SK-N-SH (cell line): ENCODE measurements around the gene PDZD2. TPM values are rescaled to one million over a fixed set of nuclear protein-coding genes. Genes with fewer than 3 reads are reported as not detected.

Experiments
- CTCF ChIA-PET: fragments of 300-600, 350-600 bp; formaldehyde crosslinking; extraction: SDS; loops from one replicate; lab custom pipeline; 2021; lab: Yijun Ruan, JAX
- POLR2A ChIA-PET: fragments of 350-600 bp; sonication (Branson Sonifier 250); formaldehyde crosslinking; extraction: SDS; loops from one replicate; lab custom pipeline; 2020; ENCODE audit warnings: antibody characterized with exemption, inconsistent platforms; lab: Yijun Ruan, JAX
- DNase-seq: peaks from one replicate; pipeline ENCODE4 v3.0.0; 2012
- H2AFZ ChIP-seq: fragments of 200-600 bp; sonication (generic); 2 replicates; pipeline ENCODE4 v1.8.1; 2016; ENCODE audit warnings: antibody characterized with exemption, mild to moderate bottlenecking, low read depth
- H3F3A ChIP-seq: fragments of 200-600 bp; sonication (generic); replicated peaks from 2 replicates; pipeline ENCODE3; 2016; ENCODE audit warnings: antibody characterized with exemption, mild to moderate bottlenecking; ENCODE audit not compliant: insufficient read depth
- H3K27ac ChIP-seq, 2 experiments: fragments of 200-500 bp in 1 of 2; fragments of 200-600 bp in 1 of 2; sonication (Bioruptor generic) in 1 of 2; sonication (generic), shearing (Covaris generic) in 1 of 2; 2 replicates each; pipeline versions ENCODE4 v1.5.1 to v1.6.1; 2014 to 2016; ENCODE audit warnings: low read depth in 2 of 2, inconsistent platforms in 1 of 2, low read length in 1 of 2, mild to moderate bottlenecking in 1 of 2, mixed read lengths in 1 of 2
- H3K27me3 ChIP-seq: fragments of 200-600 bp; sonication (generic), shearing (Covaris generic); 2 replicates; pipeline ENCODE4 v1.6.1; 2016; ENCODE audit warnings: mixed run types; ENCODE audit not compliant: insufficient read depth
- H3K36me3 ChIP-seq, 2 experiments: fragments of 200-500 bp in 1 of 2; fragments of 200-600 bp in 1 of 2; sonication (Bioruptor generic) in 1 of 2; sonication (generic) in 1 of 2; replicated peaks in 1 of 2; 2 replicates each; pipeline versions ENCODE3 to v1.5.1; 2014 to 2016; ENCODE audit warnings: low read length in 1 of 2, mild to moderate bottlenecking in 1 of 2; ENCODE audit not compliant: insufficient read depth in 2 of 2, control insufficient read depth in 1 of 2
- H3K4me1 ChIP-seq, 2 experiments: fragments of 200-500 bp in 1 of 2; fragments of 200-600 bp in 1 of 2; sonication (Bioruptor generic) in 1 of 2; sonication (generic), shearing (Covaris generic) in 1 of 2; 2 replicates each; pipeline versions ENCODE4 v1.5.1 to v1.6.1; 2014 to 2016; ENCODE audit warnings: low read depth in 1 of 2, low read length in 1 of 2, mixed run types in 1 of 2; ENCODE audit not compliant: insufficient read depth in 2 of 2, control insufficient read depth in 1 of 2
- H3K4me2 ChIP-seq: fragments of 200-600 bp; sonication (generic), shearing (Covaris generic); 2 replicates; pipeline ENCODE4 v1.6.1; 2017; ENCODE audit warnings: mixed run types
- H3K4me3 ChIP-seq, 2 experiments: fragments of 200-500 bp in 1 of 2; fragments of 200-600 bp in 1 of 2; sonication (Bioruptor generic) in 1 of 2; sonication (generic), shearing (Covaris generic) in 1 of 2; 2 replicates each; pipeline versions ENCODE4 v1.5.1 to v1.8.1; 2014 to 2016; ENCODE audit warnings: low read depth in 2 of 2, inconsistent platforms in 1 of 2, low read length in 1 of 2, mild to moderate bottlenecking in 1 of 2, mixed read lengths in 1 of 2, moderate library complexity in 1 of 2
- H3K79me2 ChIP-seq: fragments of 200-600 bp; sonication (generic); 2 replicates; pipeline ENCODE4 v1.8.1; 2017; ENCODE audit warnings: mild to moderate bottlenecking; ENCODE audit not compliant: insufficient read depth
- H3K9ac ChIP-seq: fragments of 200-600 bp; sonication (generic); 2 replicates; pipeline ENCODE4 v1.6.1; 2017; ENCODE audit warnings: mixed run types
- H3K9me2 ChIP-seq: fragments of 200-600 bp; sonication (generic); 2 replicates; pipeline ENCODE4 v1.6.1; 2017; ENCODE audit warnings: mixed run types
- H3K9me3 ChIP-seq: fragments of 200-600 bp; sonication (generic); 2 replicates; pipeline ENCODE4 v1.6.1; 2017; ENCODE audit warnings: mixed run types, mild to moderate bottlenecking, moderate library complexity
- H4K20me1 ChIP-seq: fragments of 200-600 bp; sonication (generic); 2 replicates; pipeline ENCODE4 v1.6.1; 2017; ENCODE audit warnings: mild to moderate bottlenecking, mixed run types; ENCODE audit not compliant: insufficient read depth
- CHD2 ChIP-seq: fragments of 150-350 bp; IDR thresholded peaks from 2 replicates; pipeline ENCODE4 v1.6.1; 2018; ENCODE audit warnings: low read length; ENCODE audit not compliant: partially characterized antibody
- FOXJ3 ChIP-seq: sonication (generic); formaldehyde crosslinking; IDR thresholded peaks from 2 replicates; pipeline ENCODE4 v1.5.1; 2020; ENCODE audit warnings: mild to moderate bottlenecking, missing genetic modification reagents
- FOXM1 ChIP-seq: IDR thresholded peaks from 2 replicates; pipeline ENCODE4 v1.4.0; 2012; ENCODE audit warnings: low read depth, mild to moderate bottlenecking
- GATA2 ChIP-seq: sonication (generic); formaldehyde crosslinking; IDR thresholded peaks from 2 replicates; pipeline ENCODE4 v1.5.0; 2020; ENCODE audit warnings: mild to moderate bottlenecking, missing genetic modification reagents
- IRF3 ChIP-seq: fragments of 150-350 bp; IDR thresholded peaks from 2 replicates; pipeline ENCODE4 v1.6.1; 2016; ENCODE audit warnings: mild to moderate bottlenecking, low read depth, low read length
- MAX ChIP-seq: IDR thresholded peaks from 2 replicates; pipeline ENCODE4 v1.4.0; 2012; ENCODE audit warnings: low read depth
- MEF2A ChIP-seq: IDR thresholded peaks from 2 replicates; pipeline ENCODE4 v1.4.0; 2012; ENCODE audit warnings: low read depth, borderline replicate concordance
- PBX3 ChIP-seq: IDR thresholded peaks from 2 replicates; pipeline ENCODE4; 2012
- POLR2AphosphoS5 ChIP-seq: IDR thresholded peaks from 2 replicates; pipeline ENCODE4 v1.6.1; 2012; ENCODE audit warnings: low read depth, low read length
- RAD21 ChIP-seq: IDR thresholded peaks from 2 replicates; pipeline ENCODE4 v1.6.1; 2012; ENCODE audit warnings: mild to moderate bottlenecking, low read length
- RCOR1 ChIP-seq: fragments of 150-350 bp; IDR thresholded peaks from 2 replicates; pipeline ENCODE4 v1.6.1; 2017; ENCODE audit warnings: antibody characterized with exemption, low read length
- REST ChIP-seq: IDR thresholded peaks from 2 replicates; pipeline ENCODE4 v1.6.1; 2012; ENCODE audit warnings: mild to moderate bottlenecking, low read depth, low read length, moderate library complexity
- RFX5 ChIP-seq: IDR thresholded peaks from 2 replicates; pipeline ENCODE4 v1.6.1; 2012; ENCODE audit warnings: mild to moderate bottlenecking, improper control_type of control experiment, low read length
- RXRA ChIP-seq: IDR thresholded peaks from 2 replicates; pipeline ENCODE4 v1.4.0; 2012; ENCODE audit warnings: low read depth, mild to moderate bottlenecking, borderline replicate concordance
- SMC3 ChIP-seq: IDR thresholded peaks from 2 replicates; pipeline ENCODE4 v1.6.1; 2012; ENCODE audit warnings: low read depth, low read length, improper control_type of control experiment
- TAF1 ChIP-seq: IDR thresholded peaks from 2 replicates; pipeline ENCODE4 v1.6.1; 2012; ENCODE audit warnings: low read depth, mild to moderate bottlenecking, low read length, moderate library complexity, borderline replicate concordance
- USF1 ChIP-seq: IDR thresholded peaks from 2 replicates; pipeline ENCODE4 v1.4.0; 2012; ENCODE audit warnings: low read depth, borderline replicate concordance
- YY1 ChIP-seq: IDR thresholded peaks from 2 replicates; pipeline ENCODE4 v1.4.0; 2012; ENCODE audit warnings: low read depth, mild to moderate bottlenecking
- WGBS: methylation state at CpG from one replicate; pipeline ENCODE4 v1.1.6; 2017; ENCODE audit warnings: low lambda C conversion rate; 5-methylcytosine and 5-hydroxymethylcytosine counted together
- polyA plus RNA-seq, 3 experiments: library from polyadenylated mRNA; depleted of rRNA; stranded (reverse); fragments of >200 nt; gene quantifications; 2 replicates each; pipeline ENCODE4 v1.2.3, GENCODE V29; 2012

PDZD2 gene
- polyA plus RNA-seq, 1 of the 3 experiments (the other 2 are of a cell fraction): 0.13 TPM

GRCh38 chr5:31939151-31939550, 300.2 kb downstream of the PDZD2 start:
- Histone ChIP-seq H3K9me2 (no peaks in the 10 kb centered on the region), H3K36me3 (no peaks in the 10 kb centered on the region), H3K27ac (no peak overlapping the region), H2AFZ (no peak overlapping the region), H3K9me3 (no peaks in the 10 kb centered on the region), H3K9ac (no peak overlapping the region), H3K4me1 (peaks cover 0 to 24% of the 10 kb centered on the region in 2 experiments; a peak in 3 of 4 replicates), H3K4me2 (no peak overlapping the region), H3K4me3 (no peak overlapping the region), H4K20me1 (no peaks in the 10 kb centered on the region), H3F3A (no peaks in the 10 kb centered on the region), H3K27me3 (no peaks in the 10 kb centered on the region; the same call in 1 of the 2 replicates), H3K79me2 (no peaks in the 10 kb centered on the region)
- TF ChIP-seq YY1: no peak
- TF ChIP-seq RCOR1: no peak
- TF ChIP-seq RXRA: no peak
- no peak for TF ChIP-seq FOXM1
- no peak for TF ChIP-seq CHD2
- TF ChIP-seq SMC3: no peak
- 62% methylated on average over 5 of the region's 5 CpGs for WGBS
- POLR2A ChIA-PET: no interaction called here
- DNase-seq: no peak
- CTCF ChIA-PET: interaction anchor here (1.2 to 2.3 kb wide), 3 partner anchors 10 to 138 kb away, joined by 3 to 7 read pairs (median 6); no protein-coding TSS in a partner anchor

GRCh38 chr5:31941151-31941755, 302.3 kb downstream of the PDZD2 start:
- Histone ChIP-seq H2AFZ (no peak overlapping the region), H3K36me3 (no peaks in the 10 kb centered on the region), H3F3A (no peaks in the 10 kb centered on the region), H3K27me3 (peaks cover 17% of the 10 kb centered on the region; the same call in 1 of the 2 replicates), H3K4me3 (no peak overlapping the region), H3K9ac (no peak overlapping the region), H3K27ac (no peak overlapping the region), H4K20me1 (no peaks in the 10 kb centered on the region), H3K9me2 (no peaks in the 10 kb centered on the region), H3K4me2 (no peak overlapping the region), H3K9me3 (no peaks in the 10 kb centered on the region), H3K79me2 (no peaks in the 10 kb centered on the region), H3K4me1 (peaks cover 0 to 36% of the 10 kb centered on the region in 2 experiments; a peak in 2 of 4 replicates)
- no peak for DNase-seq
- POLR2A ChIA-PET: no interaction called here
- CTCF ChIA-PET: interaction anchor here (0.9 kb wide), 1 partner anchor 115 kb away, joined by 3 read pairs; no protein-coding TSS in a partner anchor
- TF ChIP-seq USF1: no peak
- no peak for TF ChIP-seq GATA2
- TF ChIP-seq REST: no peak
- TF ChIP-seq PBX3: no peak
- TF ChIP-seq RAD21: no peak
- no peak for TF ChIP-seq POLR2AphosphoS5
- TF ChIP-seq TAF1: no peak
- TF ChIP-seq RFX5: no peak
- no peak for TF ChIP-seq FOXM1
- no peak for TF ChIP-seq MAX
- no peak for TF ChIP-seq IRF3
- TF ChIP-seq FOXJ3: no peak
- no peak for TF ChIP-seq MEF2A
- 36% methylated on average over 4 of the region's 4 CpGs for WGBS
